ENCODE measurements around the gene FBXW11. TPM values are rescaled to one million over a fixed set of nuclear protein-coding genes. Genes with fewer than 3 reads are reported as not detected.

The FBXW11 gene
- total RNA-seq, 2 donors from 2014 or later: 43.2 to 55.2 TPM

DNA sequence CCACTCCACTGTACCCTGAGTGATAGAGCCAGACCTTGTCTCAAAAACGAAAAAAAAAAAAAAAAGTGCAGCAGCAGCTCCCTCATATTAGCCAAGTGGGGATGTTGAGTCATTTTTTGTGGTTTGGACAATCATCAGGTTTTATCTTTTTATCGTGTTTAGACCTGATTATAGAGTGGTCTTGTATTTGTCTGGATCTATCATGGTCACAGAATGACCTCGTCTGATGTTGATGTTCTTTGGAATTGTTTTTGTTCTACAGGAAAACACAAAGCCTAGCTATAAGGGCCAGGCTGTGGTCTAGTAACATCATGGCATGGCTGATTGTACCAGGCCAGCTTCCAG, 1.6 kb upstream of the FBXW11 start:
- ATAC-seq (replicated peaks in 1 of 2) (no peak), DNase-seq (no peak)
- peaks cover 3 to 10% of the 10 kb centered on the region in 2 donors for H3K36me3 Mint-ChIP-seq (ENCODE audit: insufficient read depth in 2 of 2)
- H3K4me3 Mint-ChIP-seq: peak overlapping the region; percentile 93 to 94
- no peaks in the 10 kb centered on the region for H3K9me3 Mint-ChIP-seq
- H3K27ac Mint-ChIP-seq: peak overlapping the region; percentile 10
- H3K4me1 Mint-ChIP-seq (ENCODE audit: low read depth): peaks cover 37% of the 10 kb centered on the region
- H3K27me3 Mint-ChIP-seq (ENCODE audit: low read depth): no peaks in the 10 kb centered on the region

DNA sequence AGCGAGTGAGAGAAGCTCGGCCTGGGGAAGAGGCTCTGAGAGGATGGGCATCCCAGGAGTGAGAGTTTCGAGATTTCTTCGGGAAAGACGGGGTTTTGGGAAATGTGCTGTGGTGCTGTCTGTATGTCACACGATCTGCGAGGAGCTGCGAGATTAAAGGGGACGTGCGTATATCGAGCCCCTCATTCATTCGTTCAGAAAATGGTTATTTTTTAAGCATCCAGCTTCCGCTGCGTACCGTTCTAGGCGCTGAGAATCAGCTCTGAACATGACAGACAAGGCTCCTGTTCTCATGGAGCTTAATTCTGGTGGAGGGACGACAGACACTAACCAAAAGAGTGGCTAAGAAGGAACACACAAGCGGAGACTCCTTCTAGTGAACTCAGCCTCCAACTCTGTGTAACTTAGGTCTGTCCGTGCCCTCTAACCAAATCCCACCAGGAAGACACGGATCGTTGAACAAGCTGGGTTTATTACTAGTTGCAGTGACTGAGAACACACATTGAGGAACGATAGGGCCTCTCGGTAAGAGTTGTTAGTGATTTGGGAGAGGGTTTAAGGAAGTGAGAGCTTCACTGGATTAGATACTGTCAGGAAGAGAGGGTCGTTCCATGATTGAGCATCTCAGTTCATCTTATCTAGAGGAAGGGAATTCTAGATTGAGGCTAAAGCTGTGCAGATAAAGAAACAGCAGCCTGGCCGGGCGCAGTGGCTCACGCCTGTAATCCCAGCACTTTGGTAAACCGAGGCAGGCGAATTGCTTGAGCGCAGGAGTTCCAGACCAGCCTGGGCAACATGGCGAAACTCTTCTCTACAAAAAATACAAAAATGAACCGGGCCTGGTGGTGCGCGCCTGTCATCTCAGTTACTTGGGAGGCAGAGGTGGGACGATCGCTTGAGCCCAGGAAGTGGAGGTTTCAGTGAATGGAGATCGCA, 1.0 kb upstream of the FBXW11 start:
- H3K27me3 Mint-ChIP-seq (ENCODE audit: low read depth): no peaks in the 10 kb centered on the region
- peak in 1 of 2 donors; percentile 31 for DNase-seq
- H3K36me3 Mint-ChIP-seq (ENCODE audit: insufficient read depth in 2 of 2): peaks cover 3 to 10% of the 10 kb centered on the region in 2 donors
- ATAC-seq (replicated peaks in 1 of 2): no peak
- peaks cover 43% of the 10 kb centered on the region for H3K4me1 Mint-ChIP-seq (ENCODE audit: low read depth)
- no peaks in the 10 kb centered on the region for H3K9me3 Mint-ChIP-seq
- H3K4me3 Mint-ChIP-seq: peak overlapping the region; percentile 93 to 94
- H3K27ac Mint-ChIP-seq: peak overlapping the region; percentile 95

DNA sequence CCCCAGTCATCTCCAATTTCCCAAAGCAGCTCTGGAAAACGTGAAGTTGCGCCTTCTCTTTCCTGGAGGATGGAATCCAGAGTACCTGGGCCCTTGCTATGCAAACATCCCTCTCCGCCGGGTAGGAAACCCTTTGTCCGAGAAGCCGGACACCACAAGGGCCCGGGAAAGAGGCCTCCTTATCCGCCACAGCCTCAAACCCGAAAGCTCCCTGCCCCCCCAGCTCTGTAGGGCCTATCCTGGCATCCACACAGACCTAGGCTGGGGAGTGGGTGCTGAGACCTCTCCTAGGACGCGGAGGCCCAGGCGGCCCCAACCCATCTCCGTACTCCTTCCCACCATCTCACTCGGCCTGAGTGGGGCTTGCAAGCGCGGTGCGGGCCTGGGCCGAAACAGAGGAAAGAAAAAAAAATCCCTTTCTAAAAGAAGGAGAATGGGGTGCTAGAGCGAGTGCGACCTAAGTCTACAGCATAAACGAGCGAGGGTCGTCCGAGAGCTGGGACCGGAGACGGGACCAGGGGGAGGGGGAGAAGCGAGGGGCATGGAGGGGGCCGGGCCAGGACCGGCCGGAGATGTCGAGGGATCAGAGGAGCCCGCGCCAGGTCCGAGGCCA, 624 bp downstream of the FBXW11 start:
- H3K4me3 Mint-ChIP-seq: peak overlapping the region; percentile 93 to 94
- H3K4me1 Mint-ChIP-seq (ENCODE audit: low read depth): peaks cover 60% of the 10 kb centered on the region
- H3K27me3 Mint-ChIP-seq (ENCODE audit: low read depth): no peaks in the 10 kb centered on the region
- peaks cover 5 to 16% of the 10 kb centered on the region in 2 donors for H3K36me3 Mint-ChIP-seq (ENCODE audit: insufficient read depth in 2 of 2)
- H3K27ac Mint-ChIP-seq: peak overlapping the region; percentile 95
- ATAC-seq (replicated peaks in 1 of 2) (no peak), DNase-seq (peak; percentile 31 to 33)
- H3K9me3 Mint-ChIP-seq: no peaks in the 10 kb centered on the region

DNA sequence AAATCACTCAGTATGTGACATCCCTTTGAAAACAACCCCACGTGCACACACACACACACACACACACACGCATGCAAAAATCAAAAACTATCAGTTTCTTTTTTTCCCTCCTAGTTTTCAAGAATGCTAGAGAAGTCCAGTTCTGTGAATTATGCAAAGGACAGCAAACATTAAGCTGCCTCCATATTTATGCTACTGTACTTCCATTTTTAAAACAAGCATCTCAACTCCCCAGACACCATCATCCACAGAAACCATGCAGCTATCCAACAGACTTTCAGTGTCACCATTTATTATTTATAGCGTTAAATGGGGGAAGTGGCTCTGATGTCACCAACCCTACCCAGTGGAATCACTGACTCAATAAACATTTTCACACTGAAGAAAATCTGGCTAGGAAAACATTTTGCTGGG, 1.6 kb downstream of the FBXW11 start:
- peaks cover 5 to 16% of the 10 kb centered on the region in 2 donors for H3K36me3 Mint-ChIP-seq (ENCODE audit: insufficient read depth in 2 of 2)
- H3K9me3 Mint-ChIP-seq: no peaks in the 10 kb centered on the region
- peak; percentile 15 to 35 for DNase-seq

DNA sequence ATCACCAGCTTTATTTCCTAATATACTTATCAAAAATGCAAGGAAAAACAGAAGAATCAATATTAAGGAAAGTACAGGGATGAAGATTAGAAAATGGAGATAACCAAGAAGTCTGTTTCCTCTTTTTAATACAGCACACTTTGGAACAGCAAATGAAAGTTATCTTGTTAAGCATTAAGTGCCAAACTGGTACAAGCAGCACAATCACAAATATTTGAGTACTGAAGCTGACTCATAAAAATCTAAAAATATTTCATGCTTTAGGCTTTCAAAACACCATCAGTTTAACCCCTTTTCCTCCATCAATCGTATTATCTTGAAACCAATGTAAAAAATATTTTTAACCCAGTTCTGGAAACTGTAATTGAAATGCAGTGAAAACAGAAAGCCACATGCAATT, 2.7 kb downstream of the FBXW11 start:
- Mint-ChIP-seq H3K4me1 (ENCODE audit: low read depth) (peaks cover 80% of the 10 kb centered on the region), H3K27me3 (ENCODE audit: low read depth) (no peaks in the 10 kb centered on the region), H3K9me3 (no peaks in the 10 kb centered on the region), H3K4me3 (peak overlapping the region; percentile 51 to 71), H3K36me3 (ENCODE audit: insufficient read depth in 2 of 2) (peaks cover 5 to 16% of the 10 kb centered on the region in 2 donors), H3K27ac (peak overlapping the region; percentile 70)
- DNase-seq (no peak), ATAC-seq (replicated peaks in 1 of 2) (no peak)

More for the DNA sequence above, 1.6 kb downstream of the FBXW11 start:
- ATAC-seq (replicated peaks in 1 of 2): no peak
- H3K27ac Mint-ChIP-seq: peak overlapping the region; percentile 95
- peak overlapping the region; percentile 93 to 94 for H3K4me3 Mint-ChIP-seq
- peaks cover 70% of the 10 kb centered on the region for H3K4me1 Mint-ChIP-seq (ENCODE audit: low read depth)
- H3K27me3 Mint-ChIP-seq (ENCODE audit: low read depth): no peaks in the 10 kb centered on the region

DNA sequence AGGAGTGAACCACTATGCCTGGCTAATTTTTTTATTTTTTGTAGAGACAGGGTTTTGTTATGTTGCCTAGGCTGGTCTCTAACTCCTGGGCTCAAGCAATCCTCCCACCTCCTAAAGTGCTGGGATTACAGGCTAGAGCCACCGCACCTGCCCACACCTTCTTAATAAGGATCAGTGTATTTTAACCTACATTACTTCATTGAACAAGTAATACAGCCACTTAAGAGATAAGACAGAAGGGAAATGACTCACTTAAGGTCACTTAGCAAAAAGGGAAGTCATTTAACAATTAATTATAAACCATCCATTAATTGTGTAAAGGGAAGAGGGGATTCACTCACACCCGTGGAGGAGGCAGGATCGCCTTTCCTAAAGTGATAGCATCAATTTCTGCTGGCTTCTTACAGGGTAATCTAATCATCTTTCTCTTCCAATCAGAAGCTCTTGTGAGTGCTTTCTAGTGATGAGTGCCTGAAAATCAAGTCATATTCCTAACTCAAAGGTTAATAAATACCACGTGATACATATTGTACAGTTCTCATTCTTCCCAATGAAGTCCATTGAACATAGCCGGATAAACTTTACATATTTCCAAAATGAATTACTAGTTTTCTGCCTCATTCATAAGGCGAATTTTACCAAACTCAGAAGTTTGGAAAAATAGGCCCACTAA, 3.5 kb downstream of the FBXW11 start:
- Mint-ChIP-seq H3K27ac (peak overlapping the region; percentile 70), H3K4me3 (peak overlapping the region; percentile 51 to 71), H3K4me1 (ENCODE audit: low read depth) (peaks cover 81% of the 10 kb centered on the region), H3K36me3 (ENCODE audit: insufficient read depth in 2 of 2) (peaks cover 5 to 16% of the 10 kb centered on the region in 2 donors), H3K27me3 (ENCODE audit: low read depth) (no peaks in the 10 kb centered on the region), H3K9me3 (no peaks in the 10 kb centered on the region)
- no peak for DNase-seq
- no peak for ATAC-seq (replicated peaks in 1 of 2)

DNA sequence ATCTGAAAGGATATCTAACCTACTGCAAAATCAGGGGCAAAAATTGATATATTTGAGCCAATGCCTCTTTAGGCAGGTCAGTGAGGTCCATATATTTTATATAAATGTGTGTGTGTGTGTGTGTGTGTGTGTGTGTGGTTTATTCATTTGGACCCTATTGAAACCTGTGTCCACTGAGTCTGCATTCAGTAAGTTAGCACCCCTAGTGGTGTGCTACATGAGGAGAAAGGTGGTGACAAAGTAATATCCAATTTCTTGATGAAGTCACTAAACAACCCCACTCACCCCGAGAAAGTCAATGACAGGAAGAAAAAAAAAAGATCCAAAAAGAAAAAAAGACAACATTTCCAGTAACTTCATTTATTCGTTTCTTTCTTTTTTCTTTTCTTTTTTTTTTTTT, 4.1 kb downstream of the FBXW11 start:
- Mint-ChIP-seq H3K4me1 (ENCODE audit: low read depth) (peaks cover 81% of the 10 kb centered on the region), H3K36me3 (ENCODE audit: insufficient read depth in 2 of 2) (peaks cover 5 to 16% of the 10 kb centered on the region in 2 donors), H3K27me3 (ENCODE audit: low read depth) (no peaks in the 10 kb centered on the region), H3K4me3 (peak overlapping the region; percentile 51 to 66), H3K9me3 (no peaks in the 10 kb centered on the region), H3K27ac (peak overlapping the region; percentile 43)
- peak in 1 of 2 donors; percentile 10 for DNase-seq
- no peak for ATAC-seq (replicated peaks in 1 of 2)

DNA sequence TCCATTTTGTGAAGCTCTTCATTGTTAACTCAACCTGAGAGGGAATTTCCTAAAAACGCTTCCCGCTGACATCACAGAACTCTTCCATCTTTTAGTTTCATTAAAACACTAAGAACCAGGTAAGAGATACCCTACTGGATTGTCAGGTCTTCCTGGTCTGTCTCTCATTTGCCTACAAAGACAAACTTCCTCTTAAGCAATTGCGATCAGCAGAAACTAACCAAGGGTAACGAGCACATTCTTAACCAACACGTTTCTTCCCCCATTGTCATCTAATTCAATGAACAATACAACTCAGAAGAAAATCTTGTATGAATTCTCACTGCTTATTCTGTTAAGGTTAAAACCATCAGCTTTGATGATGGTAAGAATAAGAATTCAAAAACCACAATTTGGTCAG, 6.6 kb downstream of the FBXW11 start:
- no peaks in the 10 kb centered on the region for H3K9me3 Mint-ChIP-seq
- peaks cover 2 to 17% of the 10 kb centered on the region in 2 donors for H3K36me3 Mint-ChIP-seq (ENCODE audit: insufficient read depth in 2 of 2)
- H3K27ac Mint-ChIP-seq: peak overlapping the region; percentile 79
- no peak for DNase-seq
- no peak for ATAC-seq (replicated peaks in 1 of 2)
- H3K27me3 Mint-ChIP-seq (ENCODE audit: low read depth): no peaks in the 10 kb centered on the region
- H3K4me3 Mint-ChIP-seq: peak overlapping the region in 1 of 2 donors; percentile 60
- peaks cover 75% of the 10 kb centered on the region for H3K4me1 Mint-ChIP-seq (ENCODE audit: low read depth)

DNA sequence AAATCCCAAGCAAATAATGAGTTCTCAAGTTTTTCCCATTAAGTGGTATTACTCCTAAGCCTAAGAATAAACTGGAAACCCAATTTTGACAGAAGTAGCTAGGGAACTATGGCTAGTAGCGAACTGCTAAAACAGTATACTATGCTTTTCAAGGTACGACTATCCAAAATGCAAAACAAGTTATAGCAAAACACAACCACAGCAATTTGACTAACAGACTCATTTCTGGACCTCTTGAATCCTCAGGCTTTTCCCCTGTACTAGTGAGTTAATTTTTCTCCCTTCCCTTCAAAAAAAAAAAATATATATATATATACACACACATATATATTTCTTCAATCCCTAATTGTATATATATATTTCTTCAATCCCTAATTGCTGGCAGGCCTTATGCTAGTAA, 7.3 kb downstream of the FBXW11 start:
- DNase-seq: no peak
- Mint-ChIP-seq H3K4me3 (no peak overlapping the region), H3K27me3 (ENCODE audit: low read depth) (no peaks in the 10 kb centered on the region), H3K36me3 (ENCODE audit: insufficient read depth in 2 of 2) (peaks cover 2 to 18% of the 10 kb centered on the region in 2 donors), H3K9me3 (no peaks in the 10 kb centered on the region), H3K27ac (peak overlapping the region; percentile 79), H3K4me1 (ENCODE audit: low read depth) (peaks cover 71% of the 10 kb centered on the region)
- ATAC-seq (replicated peaks in 1 of 2): peak in 1 of 2 donors; percentile 34

DNA sequence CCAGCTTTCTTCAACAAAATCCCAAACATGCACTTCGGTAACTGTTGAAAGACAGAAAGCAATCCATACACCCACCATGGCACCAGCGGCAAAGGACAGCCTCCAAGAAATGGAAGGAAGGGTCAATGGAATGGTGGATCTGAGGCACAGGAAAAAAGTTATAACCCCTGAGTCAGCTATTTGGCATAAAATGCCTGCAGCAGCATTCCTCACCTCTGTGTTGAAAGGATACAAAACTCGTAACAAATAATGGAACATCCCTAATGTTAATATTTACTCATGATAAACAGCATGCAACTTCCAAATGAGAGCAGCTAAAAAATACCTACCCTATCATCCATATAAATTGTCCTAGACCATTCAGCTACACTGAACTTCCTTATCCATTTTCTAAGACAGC, 9.4 kb downstream of the FBXW11 start:
- no peaks in the 10 kb centered on the region for H3K9me3 Mint-ChIP-seq
- no peaks in the 10 kb centered on the region for H3K27me3 Mint-ChIP-seq (ENCODE audit: low read depth)
- ATAC-seq (replicated peaks in 1 of 2) (no peak), DNase-seq (no peak)
- H3K4me1 Mint-ChIP-seq (ENCODE audit: low read depth): peaks cover 54% of the 10 kb centered on the region
- no peak overlapping the region for H3K27ac Mint-ChIP-seq
- peaks cover 2 to 20% of the 10 kb centered on the region in 2 donors for H3K36me3 Mint-ChIP-seq (ENCODE audit: insufficient read depth in 2 of 2)
- no peak overlapping the region for H3K4me3 Mint-ChIP-seq

DNA sequence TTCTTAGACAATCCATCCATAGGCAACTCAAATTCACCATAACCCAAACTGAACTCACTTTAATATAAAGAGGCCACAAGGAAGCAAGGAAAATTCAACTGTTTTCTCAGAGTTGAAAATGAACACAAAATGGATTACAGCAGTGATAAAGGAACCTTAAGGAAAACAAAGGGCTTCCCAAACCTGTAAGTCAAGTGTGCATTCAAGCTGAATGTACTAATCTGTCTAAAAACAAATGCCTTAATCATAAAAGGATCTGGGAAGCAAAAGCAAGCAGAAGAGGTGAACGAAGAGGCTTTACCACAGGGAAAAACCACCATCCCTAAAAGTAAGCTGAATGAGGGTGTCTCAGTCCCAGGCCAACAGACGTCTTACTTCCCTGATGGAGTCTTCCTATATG, 13.6 kb downstream of the FBXW11 start:
- no peak overlapping the region for H3K4me3 Mint-ChIP-seq
- peaks cover 48% of the 10 kb centered on the region for H3K4me1 Mint-ChIP-seq (ENCODE audit: low read depth)
- peaks cover 11 to 30% of the 10 kb centered on the region in 2 donors for H3K36me3 Mint-ChIP-seq (ENCODE audit: insufficient read depth in 2 of 2)
- DNase-seq: no peak
- no peaks in the 10 kb centered on the region for H3K9me3 Mint-ChIP-seq
- no peak overlapping the region for H3K27ac Mint-ChIP-seq
- ATAC-seq (replicated peaks in 1 of 2): no peak
- H3K27me3 Mint-ChIP-seq (ENCODE audit: low read depth): no peaks in the 10 kb centered on the region

DNA sequence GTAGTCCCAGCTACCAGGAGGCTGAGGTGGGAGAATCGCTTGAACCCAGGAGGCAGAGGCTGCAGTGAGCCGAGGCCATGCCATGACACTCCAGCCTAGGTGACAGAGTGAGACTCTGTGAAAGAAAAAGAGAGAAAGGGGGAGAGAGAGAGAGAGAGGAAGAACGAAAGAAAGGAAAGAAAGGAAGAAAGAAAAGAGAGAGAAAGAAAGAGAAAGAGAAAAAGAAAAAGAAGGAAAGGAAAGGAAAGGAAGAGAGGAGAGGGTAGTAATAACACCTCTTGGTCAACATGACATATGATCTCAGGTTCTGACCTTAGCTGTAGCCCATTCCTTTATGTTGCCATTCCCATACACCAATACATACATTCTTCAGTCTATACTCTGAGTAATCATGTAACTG, 14.1 kb downstream of the FBXW11 start:
- peaks cover 11 to 32% of the 10 kb centered on the region in 2 donors for H3K36me3 Mint-ChIP-seq (ENCODE audit: insufficient read depth in 2 of 2)

DNA sequence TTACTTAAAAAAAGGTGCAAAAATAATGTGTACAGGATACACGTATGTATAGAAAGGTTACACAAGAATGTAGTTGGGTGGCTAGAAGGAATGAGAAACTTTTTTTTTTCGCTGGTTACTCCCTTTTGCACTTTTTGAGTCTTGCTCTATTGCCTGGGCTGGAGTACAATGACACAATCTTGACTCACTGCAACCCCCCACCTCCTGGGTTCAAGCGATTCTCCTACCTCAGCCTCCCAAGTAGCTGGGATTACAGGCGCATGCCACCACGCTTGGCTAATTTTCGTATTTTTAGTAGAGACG, 15.8 kb downstream of the FBXW11 start:
- Mint-ChIP-seq H3K27me3 (ENCODE audit: low read depth) (no peaks in the 10 kb centered on the region), H3K9me3 (no peaks in the 10 kb centered on the region), H3K36me3 (ENCODE audit: insufficient read depth in 2 of 2) (peaks cover 15 to 30% of the 10 kb centered on the region in 2 donors), H3K4me1 (ENCODE audit: low read depth) (peaks cover 51% of the 10 kb centered on the region), H3K27ac (no peak overlapping the region), H3K4me3 (no peak overlapping the region)
- ATAC-seq (replicated peaks in 1 of 2): no peak
- DNase-seq: no peak

More for the DNA sequence above, 14.1 kb downstream of the FBXW11 start:
- Mint-ChIP-seq H3K4me1 (ENCODE audit: low read depth) (peaks cover 48% of the 10 kb centered on the region), H3K9me3 (no peaks in the 10 kb centered on the region), H3K27ac (no peak overlapping the region), H3K27me3 (ENCODE audit: low read depth) (no peaks in the 10 kb centered on the region), H3K4me3 (no peak overlapping the region)
- ATAC-seq (replicated peaks in 1 of 2): no peak
- no peak for DNase-seq

All from activated T-cell treated with anti-CD3 and anti-CD28 coated beads, Interleukin-2, amount 50 U/mL, for 72 hours (primary cell).